Immature natural killer cell (primary cell): ENCODE results near the gene ZAR1. TPM values are rescaled to one million over a fixed set of nuclear protein-coding genes. Genes with fewer than 3 reads are reported as not detected.
"Not testable (repeated sequence)": the region's sequence is repeated elsewhere in the genome, so short reads cannot be mapped to it uniquely, and the experiment has no call there.

Experiments
- DNase-seq, 3 donors: peaks; one replicate each; pipeline ENCODE4 v3.0.0; 2022; ENCODE audit warnings: mixed read lengths in 1 of 3
- H3K27ac Mint-ChIP-seq, 6 donors: one replicate each; pipeline ENCODE4 v1.8.0; 2020; ENCODE audit warnings: mixed read lengths in 6 of 6, mild to moderate bottlenecking in 5 of 6, inconsistent platforms in 4 of 6, moderate library complexity in 3 of 6
- H3K27me3 Mint-ChIP-seq, 3 donors: one replicate each; pipeline ENCODE4 v1.8.0; 2020 to 2021; ENCODE audit warnings: low read depth in 3 of 3, mild to moderate bottlenecking in 3 of 3, mixed read lengths in 3 of 3, moderate library complexity in 3 of 3, inconsistent platforms in 1 of 3
- H3K36me3 Mint-ChIP-seq, 3 donors: one replicate each; pipeline ENCODE4 v1.8.0; 2020; ENCODE audit warnings: mixed read lengths in 3 of 3, inconsistent platforms in 2 of 3, mild to moderate bottlenecking in 2 of 3
- H3K4me1 Mint-ChIP-seq, 2 donors: one replicate each; pipeline ENCODE4 v1.8.0; 2020; ENCODE audit warnings: inconsistent platforms in 2 of 2, mild to moderate bottlenecking in 2 of 2, mixed read lengths in 2 of 2, moderate library complexity in 1 of 2
- H3K4me3 Mint-ChIP-seq, 5 donors: one replicate each; pipeline ENCODE4 v1.8.0; 2020; ENCODE audit warnings: mild to moderate bottlenecking in 5 of 5, mixed read lengths in 5 of 5, inconsistent platforms in 3 of 5, moderate library complexity in 3 of 5
- H3K9me3 Mint-ChIP-seq, 6 donors: one replicate each; pipeline ENCODE4 v1.8.0; 2020; ENCODE audit warnings: mild to moderate bottlenecking in 6 of 6, mixed read lengths in 6 of 6, inconsistent platforms in 4 of 6, moderate library complexity in 3 of 6
- polyA plus RNA-seq, 3 donors: library from polyadenylated mRNA; unstranded; fragments of 300-500 nt; fragmentation: Illumina TruSeq; gene quantifications; one replicate each; pipeline ENCODE4 v1.2.3, GENCODE V29; 2021

Gene ZAR1
- polyA plus RNA-seq: not detected

GRCh38 chr4:48490012-48490679, at the start of gene ZAR1:
Gene ZAR1 (plus strand): TSS chr4:48490252. CDS start chr4:48490292, 40 bp downstream.
- peak within 1 kb of the TSS in 4 of 5 donors; percentile 44 to 61 (median 54) for H3K4me3 Mint-ChIP-seq
- no peaks in the 10 kb centered on the region for H3K36me3 Mint-ChIP-seq
- no peak for DNase-seq
- peaks cover 11 to 24% (median 24%) of the 10 kb centered on the region in 3 donors for H3K27me3 Mint-ChIP-seq
- peaks cover 0 to 2% of the 10 kb centered on the region in 2 donors for H3K4me1 Mint-ChIP-seq
- no peak within 1 kb of the TSS for H3K27ac Mint-ChIP-seq
- H3K9me3 Mint-ChIP-seq: peaks cover 0 to 2% (median 0%) of the 10 kb centered on the region in 6 donors

- not testable (repeated sequence) for H3K27ac Mint-ChIP-seq, DNase-seq
Observed at GRCh38 chr4:48440914-48441313, 49.1 kb upstream of the ZAR1 start.

DNA sequence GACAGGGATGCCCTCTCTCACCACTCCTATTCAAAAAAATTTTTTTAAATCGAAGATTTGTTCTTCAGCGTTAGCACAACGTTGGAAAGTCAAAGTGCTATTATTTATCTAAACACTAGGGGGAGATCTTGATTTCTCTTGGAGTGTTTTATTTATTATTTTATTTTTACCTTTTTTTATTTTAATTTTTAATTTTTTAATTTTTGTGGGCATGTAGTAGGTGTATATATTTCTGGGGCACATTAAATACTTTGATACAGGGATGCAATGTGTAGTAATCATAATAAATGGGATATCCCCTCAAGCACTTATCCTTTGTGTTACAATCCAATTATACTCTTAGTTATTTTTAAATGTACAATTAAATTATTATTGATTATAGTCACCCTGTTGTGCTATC, 44.3 kb upstream of the ZAR1 start:
- Mint-ChIP-seq H3K4me1 (no peaks in the 10 kb centered on the region), H3K9me3 (no peaks in the 10 kb centered on the region), H3K27me3 (peaks cover 0 to 2% (median 0%) of the 10 kb centered on the region in 3 donors), H3K4me3 (no peak overlapping the region), H3K36me3 (no peaks in the 10 kb centered on the region), H3K27ac (no peak overlapping the region)
- no peak for DNase-seq

More at GRCh38 chr4:48440914-48441313, 49.1 kb upstream of the ZAR1 start:
- not testable (repeated sequence) for H3K9me3 Mint-ChIP-seq, H3K36me3 Mint-ChIP-seq, H3K4me1 Mint-ChIP-seq, H3K4me3 Mint-ChIP-seq, H3K27me3 Mint-ChIP-seq

GRCh38 chr4:48446642-48447041, 43.4 kb upstream of the ZAR1 start:
- no peak for DNase-seq
- Mint-ChIP-seq H3K27ac (no peak overlapping the region), H3K36me3 (no peaks in the 10 kb centered on the region), H3K4me3 (no peak overlapping the region), H3K27me3 (peaks cover 0 to 2% (median 0%) of the 10 kb centered on the region in 3 donors), H3K9me3 (no peaks in the 10 kb centered on the region), H3K4me1 (no peaks in the 10 kb centered on the region)

DNA sequence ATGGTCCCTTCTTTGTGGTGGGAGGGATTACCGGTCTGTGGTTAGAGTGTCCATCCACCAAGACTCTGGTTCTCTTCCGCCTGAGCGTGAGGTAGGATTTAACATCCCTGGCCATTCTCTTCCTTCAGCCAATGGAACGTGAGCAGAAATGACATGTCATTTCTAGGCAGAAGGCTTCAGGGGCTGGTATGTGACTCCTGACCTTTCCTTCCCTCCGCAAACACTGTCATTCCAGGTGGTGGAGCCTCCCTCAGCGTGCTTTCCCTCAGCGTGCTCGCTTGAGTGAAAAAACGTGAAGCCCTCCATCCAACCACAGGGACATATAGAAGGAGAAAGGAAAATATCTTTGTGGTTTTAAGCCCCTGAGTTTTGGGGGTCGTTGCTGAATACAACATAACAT, 40.9 kb upstream of the ZAR1 start:
- Mint-ChIP-seq H3K4me3 (no peak overlapping the region), H3K4me1 (no peaks in the 10 kb centered on the region)

DNA sequence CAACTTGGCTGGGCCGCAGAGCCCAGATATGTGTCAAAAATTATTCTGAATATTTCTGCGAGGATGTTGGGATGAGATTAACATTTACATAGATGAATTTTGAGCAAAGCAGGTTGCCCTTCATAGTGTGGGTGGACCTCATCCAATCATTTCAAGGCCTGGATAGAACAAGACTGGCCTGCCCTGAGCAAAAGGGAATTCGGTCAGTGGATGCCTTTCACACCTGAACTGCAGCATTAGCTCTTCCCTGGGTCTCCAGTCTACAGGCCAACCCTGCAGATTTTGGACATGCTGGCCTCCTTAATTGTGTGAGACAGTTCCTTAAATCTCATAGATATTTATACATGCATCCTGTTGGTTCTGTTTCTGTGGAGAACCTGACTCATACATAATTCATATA, 39.3 kb upstream of the ZAR1 start:
- Mint-ChIP-seq H3K9me3 (no peaks in the 10 kb centered on the region), H3K4me1 (no peaks in the 10 kb centered on the region), H3K27me3 (peaks cover 0 to 5% (median 0%) of the 10 kb centered on the region in 3 donors), H3K4me3 (no peak overlapping the region), H3K27ac (no peak overlapping the region), H3K36me3 (no peaks in the 10 kb centered on the region)
- no peak for DNase-seq

More for the DNA sequence above, 40.9 kb upstream of the ZAR1 start:
- no peaks in the 10 kb centered on the region for H3K9me3 Mint-ChIP-seq
- H3K27ac Mint-ChIP-seq: no peak overlapping the region
- H3K27me3 Mint-ChIP-seq: peaks cover 0 to 5% (median 0%) of the 10 kb centered on the region in 3 donors
- DNase-seq: no peak
- H3K36me3 Mint-ChIP-seq: no peaks in the 10 kb centered on the region

DNA sequence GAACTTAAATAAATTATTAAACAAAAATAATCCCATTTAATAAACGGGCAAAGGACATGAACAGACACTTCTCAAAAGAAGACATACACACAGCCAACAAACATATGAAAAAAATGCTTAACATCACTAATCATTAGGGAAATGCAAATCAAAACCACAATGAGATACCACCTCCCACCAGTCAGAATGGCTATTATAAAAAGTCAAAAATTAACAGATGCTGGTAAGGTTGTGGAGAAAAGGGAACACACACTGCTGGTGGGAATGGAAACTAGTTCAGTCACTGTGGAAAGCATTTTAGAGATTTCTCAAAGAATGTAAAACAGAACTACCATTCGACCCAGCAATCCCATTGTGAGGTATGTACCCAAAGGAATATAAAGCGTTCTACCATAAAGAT, 38.4 kb upstream of the ZAR1 start:
- not testable (repeated sequence) for H3K36me3 Mint-ChIP-seq, DNase-seq, H3K9me3 Mint-ChIP-seq

DNA sequence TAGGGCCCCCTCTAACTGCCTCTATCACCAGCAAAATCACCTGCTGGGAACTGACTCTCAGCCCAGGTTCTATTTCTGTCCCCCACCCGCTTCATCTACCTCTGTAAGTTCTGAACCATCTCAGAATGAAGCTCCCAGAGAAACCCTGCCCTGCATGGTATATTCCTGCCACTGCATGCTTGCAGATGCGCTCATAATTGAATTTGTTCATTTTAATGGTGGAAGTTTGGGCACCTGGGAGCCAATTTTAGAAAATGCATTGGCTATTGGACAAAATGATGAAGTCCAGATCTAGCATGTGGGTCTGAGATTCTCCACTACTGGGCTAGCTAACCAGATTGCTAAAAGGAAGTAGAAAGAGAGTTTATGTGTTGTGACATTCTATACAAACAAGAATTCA, 35.5 kb upstream of the ZAR1 start:
- Mint-ChIP-seq H3K36me3 (peaks cover 0 to 4% (median 0%) of the 10 kb centered on the region in 3 donors), H3K9me3 (peaks cover 0 to 2% (median 0%) of the 10 kb centered on the region in 6 donors), H3K4me1 (no peaks in the 10 kb centered on the region), H3K27ac (no peak overlapping the region), H3K4me3 (no peak overlapping the region), H3K27me3 (peaks cover 4 to 13% (median 6%) of the 10 kb centered on the region in 3 donors)
- no peak for DNase-seq

More for the DNA sequence above, 38.4 kb upstream of the ZAR1 start:
- not testable (repeated sequence) for H3K27me3 Mint-ChIP-seq, H3K4me3 Mint-ChIP-seq, H3K4me1 Mint-ChIP-seq, H3K27ac Mint-ChIP-seq

- Mint-ChIP-seq H3K4me1 (no peaks in the 10 kb centered on the region), H3K9me3 (peaks cover 0 to 2% (median 0%) of the 10 kb centered on the region in 6 donors), H3K36me3 (peaks cover 0 to 7% (median 0%) of the 10 kb centered on the region in 3 donors), H3K27ac (no peak overlapping the region), H3K4me3 (no peak overlapping the region), H3K27me3 (peaks cover 4 to 8% (median 4%) of the 10 kb centered on the region in 3 donors)
- DNase-seq: no peak
Observed at GRCh38 chr4:48461000-48461399, 29.1 kb upstream of the ZAR1 start.

- Mint-ChIP-seq H3K4me1 (no peaks in the 10 kb centered on the region), H3K27ac (no peak overlapping the region), H3K36me3 (peaks cover 0 to 3% (median 0%) of the 10 kb centered on the region in 3 donors), H3K9me3 (no peaks in the 10 kb centered on the region), H3K27me3 (peaks cover 2 to 8% (median 4%) of the 10 kb centered on the region in 3 donors), H3K4me3 (no peak overlapping the region)
- DNase-seq: no peak
Observed at GRCh38 chr4:48462363-48462762, 27.7 kb upstream of the ZAR1 start.

DNA sequence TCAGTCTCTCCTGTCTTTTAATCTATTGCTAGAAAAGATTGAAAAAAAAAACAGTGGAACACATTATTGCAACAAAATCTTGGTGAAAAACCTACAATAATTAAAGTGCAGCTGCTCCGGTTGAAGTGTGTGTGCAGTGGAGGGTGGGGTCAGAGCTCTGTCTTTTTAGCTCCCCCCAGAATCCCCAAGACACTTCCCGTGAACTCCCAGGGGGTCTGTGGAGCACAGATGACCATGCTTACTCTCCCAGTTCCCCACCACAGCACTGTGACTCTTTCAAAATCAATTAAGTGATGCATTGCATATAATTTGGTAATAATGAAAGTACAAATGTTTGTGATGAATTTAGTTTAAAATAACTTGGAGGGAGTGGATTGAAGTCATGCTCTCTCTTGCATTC, 22.6 kb upstream of the ZAR1 start:
- DNase-seq: no peak
- no peaks in the 10 kb centered on the region for H3K4me1 Mint-ChIP-seq
- no peaks in the 10 kb centered on the region for H3K9me3 Mint-ChIP-seq
- no peak overlapping the region for H3K27ac Mint-ChIP-seq
- H3K36me3 Mint-ChIP-seq: peaks cover 0 to 3% (median 0%) of the 10 kb centered on the region in 3 donors
- H3K27me3 Mint-ChIP-seq: peaks cover 0 to 4% (median 4%) of the 10 kb centered on the region in 3 donors
- no peak overlapping the region for H3K4me3 Mint-ChIP-seq

GRCh38 chr4:48467891-48468290, 22.2 kb upstream of the ZAR1 start:
- no peak overlapping the region for H3K27ac Mint-ChIP-seq

GRCh38 chr4:48470137-48470536, 19.9 kb upstream of the ZAR1 start:
- Mint-ChIP-seq H3K27ac (no peak overlapping the region), H3K27me3 (peaks cover 0 to 7% (median 4%) of the 10 kb centered on the region in 3 donors), H3K36me3 (no peaks in the 10 kb centered on the region), H3K4me3 (no peak overlapping the region), H3K4me1 (no peaks in the 10 kb centered on the region), H3K9me3 (no peaks in the 10 kb centered on the region)
- DNase-seq: no peak

More at GRCh38 chr4:48467891-48468290, 22.2 kb upstream of the ZAR1 start:
- peaks cover 0 to 3% (median 0%) of the 10 kb centered on the region in 3 donors for H3K36me3 Mint-ChIP-seq
- peaks cover 0 to 7% (median 4%) of the 10 kb centered on the region in 3 donors for H3K27me3 Mint-ChIP-seq
- no peaks in the 10 kb centered on the region for H3K9me3 Mint-ChIP-seq
- no peaks in the 10 kb centered on the region for H3K4me1 Mint-ChIP-seq
- no peak for DNase-seq
- H3K4me3 Mint-ChIP-seq: no peak overlapping the region

GRCh38 chr4:48470570-48470969, 19.5 kb upstream of the ZAR1 start:
- no peaks in the 10 kb centered on the region for H3K9me3 Mint-ChIP-seq
- H3K4me3 Mint-ChIP-seq: no peak overlapping the region
- H3K4me1 Mint-ChIP-seq: no peaks in the 10 kb centered on the region
- H3K27ac Mint-ChIP-seq: no peak overlapping the region
- H3K36me3 Mint-ChIP-seq: no peaks in the 10 kb centered on the region
- DNase-seq: no peak
- H3K27me3 Mint-ChIP-seq: peaks cover 0 to 7% (median 4%) of the 10 kb centered on the region in 3 donors

- no peaks in the 10 kb centered on the region for H3K36me3 Mint-ChIP-seq
- H3K27ac Mint-ChIP-seq: no peak overlapping the region
- H3K27me3 Mint-ChIP-seq: peaks cover 0 to 7% (median 4%) of the 10 kb centered on the region in 3 donors
- no peaks in the 10 kb centered on the region for H3K9me3 Mint-ChIP-seq
- H3K4me1 Mint-ChIP-seq: no peaks in the 10 kb centered on the region
- DNase-seq: no peak
- no peak overlapping the region for H3K4me3 Mint-ChIP-seq
Observed at GRCh38 chr4:48472794-48473193, 17.3 kb upstream of the ZAR1 start.
